AG04450 (cell line): Measurements from ENCODE around the gene FSCN2. TPM values are rescaled to one million over a fixed set of nuclear protein-coding genes. Genes with fewer than 3 reads are reported as not detected.

Experiments used
- CTCF ChIA-PET: fragments of 300-600, 350-600 bp; formaldehyde crosslinking; extraction: SDS; loops from one replicate; lab custom pipeline; 2022; ENCODE audit warnings: antibody characterized with exemption, inconsistent platforms; lab: Charles Lee
- POLR2A ChIA-PET: fragments of 350-600 bp; formaldehyde crosslinking; extraction: SDS; loops from one replicate; lab custom pipeline; 2021; ENCODE audit warnings: antibody characterized with exemption, inconsistent platforms; lab: Yijun Ruan, JAX
- DNase-seq: peaks from one replicate; pipeline ENCODE4 v3.0.0-alpha.2; 2011; ENCODE audit warnings: low read depth, low spot score
- H3K27ac ChIP-seq: one replicate; pipeline ENCODE4 v1.5.1; 2012; ENCODE audit warnings: low read depth, low read length, control low read depth
- H3K27me3 ChIP-seq: one replicate; pipeline ENCODE4 v1.6.0; 2012; ENCODE audit warnings: low read length; ENCODE audit not compliant: control insufficient read depth, insufficient read depth
- H3K4me3 ChIP-seq: 2 replicates; pipeline ENCODE4 v1.5.1; 2011; ENCODE audit warnings: mild to moderate bottlenecking, low read depth, low read length, control low read depth
- H3K9me3 ChIP-seq: 2 replicates; pipeline ENCODE4 v1.5.1; 2012; ENCODE audit warnings: low read length; ENCODE audit not compliant: control insufficient read depth, insufficient read depth
- polyA plus RNA-seq: library from polyadenylated mRNA; depleted of rRNA; stranded (reverse); fragments of >200 nt; gene quantifications from 2 replicates; pipeline ENCODE4 v1.2.3, GENCODE V29; 2011
- TF ChIP-seq, protein P1 (sequence below): IDR thresholded peaks from 2 replicates; pipeline ENCODE4 v1.5.1; 2011; ENCODE audit warnings: low read depth, low read length, control low read depth, inconsistent platforms

FSCN2 gene
- polyA plus RNA-seq, 1 experiment: 0.26 TPM

DNA sequence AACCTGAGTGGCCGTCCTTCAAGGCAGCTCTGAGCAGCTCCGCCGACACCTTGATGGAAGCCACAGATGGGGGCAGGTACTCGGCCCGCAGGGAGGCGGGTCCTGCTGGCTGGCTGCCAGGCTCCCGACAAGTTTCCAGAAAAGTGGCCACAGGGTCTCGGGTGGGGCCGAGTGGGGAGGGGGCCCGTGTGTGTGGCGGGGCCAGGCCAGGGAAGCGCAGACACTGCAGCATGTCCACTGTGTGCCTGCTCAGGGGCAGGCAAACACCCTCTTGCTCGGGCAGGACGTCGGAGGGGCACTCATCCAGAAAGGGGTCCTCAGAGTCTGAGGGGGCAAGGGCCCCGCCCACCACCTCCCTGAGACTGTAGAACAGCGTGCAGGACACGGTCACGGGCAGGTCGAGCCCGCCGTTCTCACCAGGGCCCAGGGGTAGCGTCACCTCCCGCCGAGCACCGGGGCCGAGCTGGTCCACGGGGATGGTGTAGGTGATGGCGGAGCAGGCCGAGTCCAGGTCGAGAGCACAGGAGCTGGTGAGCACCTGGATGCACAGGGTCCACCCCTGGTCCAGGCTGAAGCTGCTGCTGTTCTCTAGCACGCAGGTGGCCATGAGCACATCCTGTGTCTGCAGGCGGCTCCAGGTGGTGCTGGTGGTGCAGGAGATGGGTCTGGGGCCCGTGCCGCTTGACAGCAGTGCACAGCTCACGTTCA is 18.9 kb downstream of the FSCN2 start:
- TF ChIP-seq, protein P1, sequence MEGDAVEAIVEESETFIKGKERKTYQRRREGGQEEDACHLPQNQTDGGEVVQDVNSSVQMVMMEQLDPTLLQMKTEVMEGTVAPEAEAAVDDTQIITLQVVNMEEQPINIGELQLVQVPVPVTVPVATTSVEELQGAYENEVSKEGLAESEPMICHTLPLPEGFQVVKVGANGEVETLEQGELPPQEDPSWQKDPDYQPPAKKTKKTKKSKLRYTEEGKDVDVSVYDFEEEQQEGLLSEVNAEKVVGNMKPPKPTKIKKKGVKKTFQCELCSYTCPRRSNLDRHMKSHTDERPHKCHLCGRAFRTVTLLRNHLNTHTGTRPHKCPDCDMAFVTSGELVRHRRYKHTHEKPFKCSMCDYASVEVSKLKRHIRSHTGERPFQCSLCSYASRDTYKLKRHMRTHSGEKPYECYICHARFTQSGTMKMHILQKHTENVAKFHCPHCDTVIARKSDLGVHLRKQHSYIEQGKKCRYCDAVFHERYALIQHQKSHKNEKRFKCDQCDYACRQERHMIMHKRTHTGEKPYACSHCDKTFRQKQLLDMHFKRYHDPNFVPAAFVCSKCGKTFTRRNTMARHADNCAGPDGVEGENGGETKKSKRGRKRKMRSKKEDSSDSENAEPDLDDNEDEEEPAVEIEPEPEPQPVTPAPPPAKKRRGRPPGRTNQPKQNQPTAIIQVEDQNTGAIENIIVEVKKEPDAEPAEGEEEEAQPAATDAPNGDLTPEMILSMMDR: no peak
- CTCF ChIA-PET: interaction anchor here (1.0 kb wide), 1 partner anchor 54 kb away, joined by 3 read pairs; no protein-coding TSS in a partner anchor
- Histone ChIP-seq H3K4me3 (no peak overlapping the region), H3K9me3 (no peaks in the 10 kb centered on the region; the same call in 1 of the 2 replicates), H3K27me3 (no peaks in the 10 kb centered on the region), H3K27ac (no peak overlapping the region)
- DNase-seq: no peak
- POLR2A ChIA-PET: interaction anchor here (0.6 kb wide), 1 partner anchor 1399 kb away, joined by 3 read pairs; no protein-coding TSS in a partner anchor

DNA sequence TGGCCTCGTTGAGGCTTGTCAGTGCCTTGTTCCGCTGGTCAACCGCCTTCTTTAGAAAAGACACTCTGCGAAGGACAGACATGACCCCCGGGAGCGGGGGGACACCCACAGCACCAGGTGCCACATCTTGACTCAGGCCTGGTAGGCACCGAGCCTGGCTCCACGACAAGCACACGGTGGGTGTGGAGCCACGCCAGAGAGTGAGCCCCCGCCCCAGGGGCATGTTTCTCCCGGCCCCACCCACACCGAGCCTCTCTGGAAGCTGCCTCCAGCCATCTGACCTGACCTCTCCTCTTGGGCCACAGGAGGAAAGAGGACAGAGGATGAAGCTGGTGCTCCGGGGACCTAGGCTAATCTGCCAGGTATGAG is 19.4 kb downstream of the FSCN2 start:
- POLR2A ChIA-PET: no interaction called here
- CTCF ChIA-PET: no interaction called here
- H3K27me3 ChIP-seq: no peaks in the 10 kb centered on the region
- no peak overlapping the region for H3K4me3 ChIP-seq
- no peak overlapping the region for H3K27ac ChIP-seq
- TF ChIP-seq, protein P1: no peak
- DNase-seq: no peak
- H3K9me3 ChIP-seq: peaks cover 3% of the 10 kb centered on the region; the same call in 1 of the 2 replicates

DNA sequence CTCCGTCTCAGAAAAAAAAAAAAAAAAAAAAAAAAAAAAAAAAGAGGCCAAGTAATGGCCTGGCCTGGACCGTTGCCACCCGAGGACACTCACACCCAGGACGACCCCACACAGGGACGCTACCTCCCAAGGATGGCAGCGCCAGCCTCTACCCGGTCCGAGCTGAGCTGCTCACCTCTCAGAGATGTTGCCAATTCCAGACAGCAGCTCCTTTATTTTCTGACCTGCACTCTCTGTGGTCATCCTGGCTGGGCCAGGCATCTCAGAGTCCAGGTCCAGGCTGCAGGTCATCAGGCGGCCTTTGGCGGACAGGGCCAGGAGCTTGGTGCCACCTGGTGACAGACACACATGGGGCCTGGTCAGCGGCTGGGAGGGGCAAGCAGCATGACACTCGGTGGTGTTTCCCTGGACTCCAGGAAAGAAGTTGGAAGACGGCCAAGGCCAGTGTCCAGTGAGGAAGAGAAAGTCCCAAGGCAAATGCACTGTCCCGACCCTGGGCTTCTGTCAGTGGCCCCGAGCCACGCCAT is 20.9 kb downstream of the FSCN2 start:
- no peak overlapping the region for H3K27ac ChIP-seq
- no peak overlapping the region for H3K4me3 ChIP-seq
- POLR2A ChIA-PET: interaction anchor here (0.7 kb wide), 1 partner anchor 258 kb away, joined by 5 read pairs; no protein-coding TSS in a partner anchor
- TF ChIP-seq, protein P1: no peak
- DNase-seq: no peak
- peaks cover 4% of the 10 kb centered on the region; the same call in 1 of the 2 replicates for H3K9me3 ChIP-seq
- H3K27me3 ChIP-seq: no peaks in the 10 kb centered on the region
- CTCF ChIA-PET: no interaction called here

DNA sequence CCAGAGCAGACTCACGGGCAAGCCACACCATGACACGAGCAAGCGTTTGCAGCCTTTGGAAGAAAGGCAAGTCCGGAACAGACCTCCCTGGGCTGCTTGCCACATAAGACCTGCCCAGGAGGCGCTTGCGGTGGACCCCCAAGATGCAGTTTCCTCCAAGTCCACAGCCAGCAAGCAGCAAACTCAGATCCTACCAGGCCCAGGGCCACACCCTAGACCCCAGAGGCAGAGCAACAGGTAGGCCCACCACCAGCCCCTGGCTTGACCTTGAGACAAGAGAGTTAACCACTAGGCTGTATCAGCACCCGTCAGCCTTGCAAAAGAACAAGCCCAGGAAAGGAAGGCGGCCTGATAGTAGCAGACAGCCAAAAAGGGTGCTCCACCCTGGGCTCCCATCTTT is 21.6 kb downstream of the FSCN2 start:
- H3K4me3 ChIP-seq: no peak overlapping the region
- no peak overlapping the region for H3K27ac ChIP-seq
- no peaks in the 10 kb centered on the region for H3K27me3 ChIP-seq
- CTCF ChIA-PET: no interaction called here
- POLR2A ChIA-PET: no interaction called here
- H3K9me3 ChIP-seq: peaks cover 4% of the 10 kb centered on the region; the same call in 1 of the 2 replicates
- DNase-seq: no peak
- TF ChIP-seq, protein P1: no peak

DNA sequence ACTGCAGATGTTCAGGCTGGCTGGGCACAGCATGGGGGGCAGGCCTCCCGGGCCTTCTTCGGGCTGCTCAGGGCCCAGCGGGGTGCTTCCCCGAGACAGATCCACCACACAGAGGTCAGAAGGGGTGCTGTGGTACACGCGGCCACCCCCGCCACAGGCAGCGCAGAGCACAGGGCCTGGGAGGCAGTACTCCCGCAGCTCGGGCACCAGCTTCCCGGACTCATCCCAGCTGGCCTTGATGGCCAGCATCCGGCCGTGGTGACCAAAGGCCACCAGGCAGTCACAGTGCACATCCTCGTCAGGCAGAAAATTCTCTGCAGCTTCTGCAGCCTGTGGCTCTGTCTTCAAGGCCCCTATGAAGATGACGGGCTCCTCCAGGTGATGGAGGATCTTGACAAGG is 22.1 kb downstream of the FSCN2 start:
- TF ChIP-seq, protein P1: no peak
- CTCF ChIA-PET: no interaction called here
- Histone ChIP-seq H3K27ac (no peak overlapping the region), H3K27me3 (no peaks in the 10 kb centered on the region), H3K4me3 (no peak overlapping the region), H3K9me3 (peaks cover 4% of the 10 kb centered on the region; the same call in 1 of the 2 replicates)
- DNase-seq: no peak
- POLR2A ChIA-PET: no interaction called here
